H9 (cell line): ENCODE data around the gene PRPF38B. TPM values are rescaled to one million over a fixed set of nuclear protein-coding genes. Genes with fewer than 3 reads are reported as not detected.

Source experiments
- DNase-seq: peaks from one replicate; pipeline ENCODE4 v3.0.0-alpha.2; 2017
- H2AFZ ChIP-seq: one replicate; pipeline ENCODE4 v1.6.1; 2013; ENCODE audit warnings: mild to moderate bottlenecking, low read length, control low read depth, moderate library complexity
- H2AK5ac ChIP-seq: 2 replicates; pipeline ENCODE4 v1.6.1; 2013; ENCODE audit warnings: low read length, control low read depth, mixed read lengths; ENCODE audit not compliant: insufficient read length
- H2BK120ac ChIP-seq: one replicate; pipeline ENCODE4 v1.6.1; 2013; ENCODE audit warnings: low read depth, mild to moderate bottlenecking, low read length, control low read depth, inconsistent platforms; ENCODE audit not compliant: poor library complexity, severe bottlenecking
- H2BK12ac ChIP-seq: 2 replicates; pipeline ENCODE4 v1.6.1; 2013; ENCODE audit warnings: low read length, control low read depth, mixed read lengths, low read depth; ENCODE audit not compliant: insufficient read length
- H2BK15ac ChIP-seq: 2 replicates; pipeline ENCODE4 v1.6.1; 2013; ENCODE audit warnings: low read depth, low read length, control low read depth
- H2BK20ac ChIP-seq: one replicate; pipeline ENCODE4 v1.6.1; 2013; ENCODE audit warnings: low read depth, mild to moderate bottlenecking, low read length, control low read depth, inconsistent platforms; ENCODE audit not compliant: poor library complexity, severe bottlenecking
- H2BK5ac ChIP-seq: 2 replicates; pipeline ENCODE4 v1.6.1; 2013; ENCODE audit warnings: low read length, control low read depth, mixed read lengths; ENCODE audit not compliant: insufficient read length
- H3K14ac ChIP-seq: 2 replicates; pipeline ENCODE4 v1.6.1; 2013; ENCODE audit warnings: low read length, control low read depth; ENCODE audit not compliant: insufficient read depth
- H3K18ac ChIP-seq: 2 replicates; pipeline ENCODE4 v1.6.1; 2013; ENCODE audit warnings: low read depth, mild to moderate bottlenecking, mixed read lengths, low read length, control low read depth; ENCODE audit not compliant: insufficient read length
- H3K23ac ChIP-seq: 2 replicates; pipeline ENCODE4 v1.6.1; 2013; ENCODE audit warnings: low read length, control low read depth, mixed read lengths, low read depth; ENCODE audit not compliant: insufficient read length
- H3K23me2 ChIP-seq: 2 replicates; pipeline ENCODE4 v1.6.1; 2013; ENCODE audit warnings: low read depth, mild to moderate bottlenecking, mixed read lengths, low read length, control low read depth; ENCODE audit not compliant: insufficient read length, poor library complexity, severe bottlenecking
- H3K27ac ChIP-seq: 2 replicates; pipeline ENCODE4 v1.5.1; 2013; ENCODE audit warnings: low read length, control low read depth, mixed read lengths, low read depth; ENCODE audit not compliant: insufficient read length
- H3K27me3 ChIP-seq: 2 replicates; pipeline ENCODE4 v1.6.1; 2013; ENCODE audit warnings: low read length, control low read depth, inconsistent platforms; ENCODE audit not compliant: insufficient read depth
- H3K4ac ChIP-seq: 2 replicates; pipeline ENCODE4 v1.6.1; 2013; ENCODE audit warnings: low read depth, mild to moderate bottlenecking, control low read depth, inconsistent platforms, low read length, moderate library complexity
- H3K4me1 ChIP-seq: 2 replicates; pipeline ENCODE4 v1.6.1; 2013; ENCODE audit warnings: low read length, control low read depth, inconsistent platforms; ENCODE audit not compliant: insufficient read depth
- H3K4me2 ChIP-seq: 2 replicates; pipeline ENCODE4 v1.6.1; 2013; ENCODE audit warnings: low read length, control low read depth, mixed read lengths; ENCODE audit not compliant: insufficient read length, insufficient read depth
- H3K56ac ChIP-seq: 2 replicates; pipeline ENCODE4 v1.6.1; 2013; ENCODE audit warnings: low read depth, mild to moderate bottlenecking, mixed read lengths, low read length, control low read depth; ENCODE audit not compliant: insufficient read length
- H3K79me1 ChIP-seq: 2 replicates; pipeline ENCODE4 v1.6.1; 2013; ENCODE audit warnings: low read depth, mild to moderate bottlenecking, moderate library complexity, low read length, control low read depth, inconsistent platforms; ENCODE audit not compliant: insufficient read depth, poor library complexity, severe bottlenecking
- H3K79me2 ChIP-seq: 2 replicates; pipeline ENCODE4 v1.6.1; 2013; ENCODE audit warnings: low read length, control low read depth, inconsistent platforms; ENCODE audit not compliant: insufficient read depth
- H3K9ac ChIP-seq: 2 replicates; pipeline ENCODE4 v1.6.1; 2013; ENCODE audit warnings: low read length, control low read depth, mixed read lengths; ENCODE audit not compliant: insufficient read length; ENCODE audit errors: extremely low read depth
- H3K9me3 ChIP-seq: one replicate; pipeline ENCODE4 v1.6.1; 2013; ENCODE audit warnings: low read depth, low read length, inconsistent platforms; ENCODE audit not compliant: control insufficient read depth
- H3T11ph ChIP-seq: one replicate; pipeline ENCODE4 v1.6.1; 2013; ENCODE audit warnings: mild to moderate bottlenecking, low read length, control low read depth, inconsistent platforms
- H4K20me1 ChIP-seq: one replicate; pipeline ENCODE4 v1.6.1; 2013; ENCODE audit not compliant: control insufficient read depth, insufficient read length, insufficient read depth
- H4K5ac ChIP-seq: 2 replicates; pipeline ENCODE4 v1.6.1; 2013; ENCODE audit warnings: low read depth, mild to moderate bottlenecking, mixed read lengths, low read length, control low read depth; ENCODE audit not compliant: insufficient read length
- H4K8ac ChIP-seq: replicated peaks from 2 replicates; pipeline ENCODE4 v1.6.1; 2013; ENCODE audit warnings: low read length, control low read depth, mixed read lengths, low read depth; ENCODE audit not compliant: insufficient read length
- H4K91ac ChIP-seq: 2 replicates; pipeline ENCODE4 v1.6.1; 2013; ENCODE audit warnings: low read depth, mild to moderate bottlenecking, moderate library complexity, mixed read lengths, low read length, control low read depth; ENCODE audit not compliant: insufficient read length
- H3K27ac Mint-ChIP-seq, 3 experiments: 2 replicates in 2 of 3; 3 replicates in 1 of 3; pipeline ENCODE4 v1.8.0; 2020 to 2021; ENCODE audit warnings: mixed read lengths in 3 of 3, mild to moderate bottlenecking in 1 of 3, moderate library complexity in 1 of 3
- H3K27me3 Mint-ChIP-seq: 2 replicates; pipeline ENCODE4 v1.8.0; 2021; ENCODE audit warnings: low read depth, mild to moderate bottlenecking, moderate library complexity, mixed read lengths
- H3K36me3 Mint-ChIP-seq, 3 experiments: 2 replicates in 2 of 3; 3 replicates in 1 of 3; pipeline ENCODE4 v1.8.0; 2020 to 2021; ENCODE audit warnings: low read depth in 3 of 3, mixed read lengths in 3 of 3; ENCODE audit not compliant: insufficient read depth in 1 of 3
- H3K4me1 Mint-ChIP-seq, 2 experiments: 2 replicates each; pipeline ENCODE4 v1.8.0; 2020; ENCODE audit warnings: mixed read lengths in 2 of 2
- H3K4me3 Mint-ChIP-seq, 2 experiments: 2 replicates in 1 of 2; 3 replicates in 1 of 2; pipeline ENCODE4 v1.8.0; 2020 to 2021; ENCODE audit warnings: mild to moderate bottlenecking in 2 of 2, mixed read lengths in 2 of 2, moderate library complexity in 1 of 2
- H3K9me3 Mint-ChIP-seq, 2 experiments: 2 replicates in 1 of 2; 3 replicates in 1 of 2; pipeline ENCODE4 v1.8.0; 2020; ENCODE audit warnings: mild to moderate bottlenecking in 2 of 2, mixed read lengths in 2 of 2, moderate library complexity in 1 of 2
- CTCF ChIP-seq: fragments of 200-600 bp; sonication (generic); conservative IDR thresholded peaks from 3 replicates; pipeline ENCODE4 v1.8.0; 2021; ENCODE audit warnings: antibody characterized with exemption, mild to moderate bottlenecking
- WGBS: extraction: QIAGEN DNeasy Blood & Tissue Kit; methylation state at CpG from one replicate; pipeline ENCODE4 v1.1.7; 2013; ENCODE audit warnings: missing lambda C conversion rate, low lambda C conversion rate, mixed read lengths; ENCODE audit not compliant: insufficient read length; ENCODE audit errors: extremely low coverage; 5-methylcytosine and 5-hydroxymethylcytosine counted together
- total RNA-seq: library from RNA; stranded (reverse); gene quantifications from 2 replicates; pipeline ENCODE4 v1.2.1, GENCODE V29; 2021

The PRPF38B gene
- total RNA-seq, 1 experiment from 2014 or later: 60.0 TPM

DNA sequence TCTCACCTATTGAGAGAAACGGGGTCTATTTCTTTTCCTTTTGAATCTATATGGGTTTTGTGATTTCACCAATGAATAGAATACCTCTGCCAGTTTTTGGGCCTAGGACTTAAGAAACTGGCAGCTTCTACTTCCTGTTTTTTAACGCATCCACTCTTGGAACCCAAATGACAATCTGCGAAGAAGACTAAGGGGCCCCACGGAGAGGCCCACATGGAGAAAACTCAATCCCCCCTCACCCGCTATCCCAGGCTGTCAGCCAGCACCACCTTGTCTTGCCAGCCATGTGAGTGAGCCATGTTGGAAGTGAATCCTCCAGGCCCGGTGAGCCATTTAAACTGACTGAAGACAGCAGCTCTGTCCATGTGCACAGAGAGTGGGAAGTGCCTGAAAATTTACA lies 27.6 kb upstream of the PRPF38B start:
- no peak for DNase-seq
- Histone ChIP-seq H3K18ac (no peak overlapping the region), H2BK12ac (no peak overlapping the region), H3K4me2 (no peak overlapping the region), H3K23me2 (peaks cover 6% of the 10 kb centered on the region), H4K5ac (no peak overlapping the region), H2BK5ac (no peak overlapping the region), H3K9me3 (no peaks in the 10 kb centered on the region), H3K23ac (no peak overlapping the region), H4K8ac (no peak overlapping the region), H2AFZ (no peak overlapping the region), H4K20me1 (no peaks in the 10 kb centered on the region), H3K27ac (no peak overlapping the region), H2BK20ac (no peak overlapping the region), H3K4me1 (no peaks in the 10 kb centered on the region), H2BK15ac (no peak overlapping the region), H3K9ac (no peak overlapping the region), H3K27me3 (no peaks in the 10 kb centered on the region; the same call in 1 of the 2 replicates), H4K91ac (no peak overlapping the region), H2AK5ac (no peak overlapping the region), H3K4ac (no peak overlapping the region), H3T11ph (no peak overlapping the region), H3K79me2 (no peaks in the 10 kb centered on the region), H3K56ac (no peak overlapping the region), H3K14ac (no peak overlapping the region), H3K79me1 (no peaks in the 10 kb centered on the region), H2BK120ac (no peak overlapping the region)
- Mint-ChIP-seq H3K9me3 (peaks cover 1 to 5% of the 10 kb centered on the region in 2 experiments; a peak in 1 of 5 replicates), H3K4me3 (no peak overlapping the region), H3K27ac (no peak overlapping the region), H3K36me3 (peaks cover 0 to 4% (median 3%) of the 10 kb centered on the region in 3 experiments; a peak in 2 of 7 replicates), H3K4me1 (peaks cover 0 to 3% of the 10 kb centered on the region in 2 experiments; a peak in 1 of 4 replicates), H3K27me3 (peaks cover 36% of the 10 kb centered on the region)
- WGBS: no CpG with 5 or more reads among the region's 6 CpGs
- no peak for TF ChIP-seq CTCF
